ENCODE results near the gene PSMC1.
A peak's percentile ranks its signal among the peaks of the same experiment; 100 is the strongest.

The PSMC1 gene

DNA sequence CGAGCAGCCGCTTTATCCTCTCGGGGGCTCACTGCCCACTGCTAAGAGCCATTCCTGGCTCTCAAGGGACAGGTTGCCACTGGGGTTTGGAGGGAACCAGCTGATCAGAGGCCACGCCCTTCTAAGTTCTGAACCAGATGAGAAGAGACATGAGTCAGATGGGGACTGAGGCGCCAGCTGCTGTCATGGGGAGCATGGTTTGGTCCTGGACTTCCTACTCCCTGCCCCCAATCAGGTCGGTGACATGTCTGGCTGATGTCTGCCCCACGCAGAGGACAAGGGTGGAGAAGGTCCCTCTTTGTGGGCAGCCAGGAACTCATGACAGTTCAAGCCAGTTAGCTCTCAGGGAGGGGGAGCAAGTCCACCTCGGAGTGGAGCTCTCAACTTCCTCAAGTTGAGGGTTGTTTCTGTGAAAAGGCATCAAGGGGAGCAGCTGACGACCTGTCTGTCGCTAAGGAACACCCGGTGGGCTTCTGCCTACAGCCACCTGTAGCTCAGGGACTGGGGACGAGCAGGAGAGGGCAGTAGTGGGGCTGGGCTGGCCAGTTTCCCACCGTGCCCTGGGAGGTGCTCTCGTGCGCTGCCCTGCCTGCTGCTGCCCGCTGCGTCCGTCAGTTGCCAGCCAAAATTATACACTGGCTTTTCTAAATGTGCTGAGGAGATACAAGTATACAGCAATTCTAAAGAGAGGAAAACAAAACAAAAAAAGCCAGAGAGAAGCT is 20.5 kb downstream of the PSMC1 start:
- DNase-seq: no peak

- DNase-seq: no peak
These were observed 21.3 kb downstream of the PSMC1 start for GRCh38 chr14:90277581-90278198.

DNA sequence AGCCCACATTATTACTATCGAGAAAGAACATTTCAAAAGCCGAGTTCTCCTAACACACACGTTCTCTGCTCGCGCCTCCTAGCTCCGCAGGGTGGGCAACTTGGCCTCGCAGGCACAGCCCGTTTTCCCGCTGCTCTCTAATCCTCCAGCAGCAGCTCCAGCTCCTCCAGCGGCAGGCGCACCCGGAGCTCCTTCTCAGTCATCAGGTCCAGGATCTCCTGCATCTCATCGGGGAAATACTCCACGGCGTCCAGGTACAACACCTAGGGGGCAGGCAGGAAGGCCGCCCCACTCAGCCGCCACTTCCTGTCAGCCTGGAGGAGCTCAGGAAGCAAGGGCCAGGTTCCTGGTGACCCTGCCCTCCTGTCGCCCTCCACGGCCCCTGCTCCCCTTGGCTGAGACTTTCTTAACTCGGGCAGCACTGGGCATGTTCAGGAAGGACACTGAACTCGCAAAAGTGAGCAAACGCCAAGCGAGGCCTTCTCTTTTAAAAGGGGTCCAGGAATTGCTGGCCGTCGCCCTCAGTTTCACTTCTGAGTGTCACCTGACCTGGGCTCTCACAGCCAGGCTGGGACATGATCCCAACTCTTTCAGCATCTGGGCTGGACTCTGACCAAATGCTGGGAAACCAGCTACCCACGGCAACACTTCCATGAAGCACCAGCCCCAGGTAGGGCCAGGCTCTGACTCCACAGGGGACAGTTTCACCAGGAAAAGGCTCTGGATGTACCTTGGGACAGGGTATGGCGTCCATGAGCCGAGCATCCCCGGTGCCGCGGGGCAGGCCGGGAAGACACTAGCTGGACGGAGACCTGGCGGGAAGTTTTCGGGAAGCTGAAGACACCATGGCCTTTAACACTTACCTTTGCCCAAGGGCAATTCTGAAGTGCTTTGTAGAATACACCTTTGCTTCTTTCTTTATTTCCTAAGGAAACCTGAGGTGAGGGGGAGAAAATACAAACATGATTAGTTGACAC is 22.1 kb downstream of the PSMC1 start:
- no peak for DNase-seq

GRCh38 chr14:90280096-90280495 is 23.7 kb downstream of the PSMC1 start:
- no peak for DNase-seq

DNA sequence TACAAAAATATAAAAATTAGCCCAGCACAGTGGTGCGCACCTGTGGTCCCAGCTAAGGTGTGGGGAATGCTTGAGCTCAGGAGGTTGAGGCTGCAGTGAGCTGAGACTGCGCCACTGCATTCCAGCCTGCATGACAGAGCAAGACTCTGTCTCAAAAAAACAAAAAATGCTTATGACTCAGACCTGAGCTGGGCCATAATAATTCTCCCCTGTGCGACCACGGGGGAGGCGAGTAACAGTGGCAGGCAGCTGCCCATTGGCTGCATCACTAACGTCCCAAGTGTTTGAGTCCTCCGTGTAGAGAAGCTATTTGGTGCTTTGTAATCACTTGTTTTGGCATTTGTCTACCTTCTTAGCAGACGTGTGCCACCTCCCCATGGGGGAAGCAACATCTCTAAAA is 24.9 kb downstream of the PSMC1 start:
- no peak for DNase-seq

GRCh38 chr14:90281756-90282155 is 25.4 kb downstream of the PSMC1 start:
- no peak for DNase-seq

GRCh38 chr14:90287791-90288190 is 31.4 kb downstream of the PSMC1 start:
- DNase-seq: peak; percentile 39

DNA sequence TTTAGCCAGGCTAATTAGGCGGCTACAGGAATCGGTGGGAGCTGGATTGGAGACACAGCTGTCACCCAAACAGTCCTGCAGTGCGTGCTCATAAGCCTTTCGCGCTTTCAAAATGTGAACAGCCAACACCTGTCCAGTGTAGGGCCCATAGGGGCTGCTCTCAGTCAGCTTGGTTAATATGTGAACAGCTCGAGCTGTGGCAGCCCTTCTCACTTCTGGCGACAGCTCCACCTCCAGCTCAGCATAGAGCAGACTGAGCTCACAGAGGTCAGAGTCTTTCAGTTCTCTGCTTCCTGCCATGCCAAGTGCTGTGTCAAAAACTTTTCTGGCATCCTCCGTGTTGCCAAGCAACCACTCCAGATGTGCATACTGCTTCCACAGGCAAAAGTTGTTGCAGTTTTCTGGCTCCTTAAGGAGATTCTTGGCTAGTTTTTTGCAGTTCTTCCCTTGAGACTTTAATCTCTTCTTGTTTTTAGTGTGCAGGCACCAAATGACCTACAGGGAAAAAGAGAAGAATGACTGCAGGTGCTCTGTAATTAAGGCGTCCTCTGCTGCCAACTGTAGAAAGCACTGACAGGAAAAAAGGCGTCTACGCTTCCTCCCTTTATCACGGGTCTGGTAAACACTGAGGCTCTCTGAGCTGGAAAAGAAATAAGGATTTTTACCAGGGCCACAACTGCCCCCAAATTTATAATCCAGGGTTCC is 32.5 kb downstream of the PSMC1 start:
- no peak for DNase-seq

- no peak for DNase-seq
These were observed 34.1 kb downstream of the PSMC1 start for GRCh38 chr14:90290337-90291011.

DNA sequence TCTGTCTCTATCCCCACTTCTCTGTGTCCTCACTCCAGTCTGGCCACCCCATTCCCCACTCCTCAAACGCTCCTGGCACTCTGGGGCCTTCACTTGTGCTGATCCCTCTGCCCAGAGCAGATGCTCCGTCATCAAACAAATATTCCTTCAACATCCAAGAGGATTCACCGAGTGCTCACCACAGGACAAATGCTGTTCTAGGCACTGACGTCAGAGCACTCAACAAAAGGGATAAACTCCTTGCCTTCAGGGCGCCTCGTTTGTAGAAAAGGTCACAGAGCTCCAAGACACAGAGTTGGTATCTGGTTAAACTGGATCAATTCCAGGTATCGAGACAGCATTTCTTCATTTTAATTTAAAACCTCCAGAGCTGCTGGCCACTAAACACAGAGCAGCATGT is 35.3 kb downstream of the PSMC1 start:
- no peak for DNase-seq

- DNase-seq: no peak
These were observed 37.7 kb downstream of the PSMC1 start for GRCh38 chr14:90293766-90294730.

DNA sequence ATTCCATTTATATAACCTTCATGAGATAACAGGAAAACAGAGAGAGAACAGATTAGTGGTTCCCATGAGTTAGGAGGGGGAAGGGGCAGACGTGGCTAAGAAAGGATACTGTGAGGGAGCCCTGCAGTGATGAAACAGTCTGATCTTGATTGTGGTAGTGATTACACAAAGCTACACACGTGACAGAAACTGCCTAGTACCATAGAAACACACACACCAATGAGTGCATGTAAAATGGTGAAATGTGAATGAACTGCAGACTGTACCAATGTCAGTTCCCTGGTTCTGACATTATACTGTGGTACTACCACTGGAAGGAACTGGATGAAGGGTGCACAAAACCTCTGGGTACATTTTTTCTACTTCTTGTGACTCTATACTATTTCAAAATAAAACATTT is 38.5 kb downstream of the PSMC1 start:
- no peak for DNase-seq

DNA sequence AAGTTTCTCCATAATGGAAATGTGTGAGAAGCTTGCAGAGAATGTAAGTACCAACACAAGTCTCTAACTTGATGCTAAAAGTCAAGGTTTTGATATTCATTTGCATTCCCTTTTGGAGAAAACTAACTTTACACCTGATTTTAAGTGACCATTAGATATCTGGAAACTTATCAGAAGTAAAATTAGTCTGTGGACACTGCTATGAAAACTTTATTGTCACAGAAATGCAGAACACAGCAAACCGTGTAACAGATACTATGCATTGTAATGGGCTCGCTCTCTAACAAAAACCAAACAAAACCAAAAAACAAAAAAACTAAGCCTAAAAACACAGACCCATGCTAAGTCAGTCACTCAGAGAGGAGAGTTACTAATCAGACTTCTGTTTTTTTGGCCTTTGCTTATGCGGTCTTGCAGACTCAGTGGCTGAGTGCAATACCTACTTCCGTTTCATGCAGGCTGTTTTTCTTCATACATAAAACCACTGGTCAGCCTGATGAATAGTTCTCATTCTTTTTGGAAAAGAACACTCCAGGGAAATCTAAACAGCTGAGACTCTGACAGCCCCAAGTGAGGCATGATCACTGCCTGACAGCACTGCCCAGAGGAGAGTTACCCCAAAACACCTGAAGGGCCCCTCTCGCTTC is 39.6 kb downstream of the PSMC1 start:
- no peak for DNase-seq

DNA sequence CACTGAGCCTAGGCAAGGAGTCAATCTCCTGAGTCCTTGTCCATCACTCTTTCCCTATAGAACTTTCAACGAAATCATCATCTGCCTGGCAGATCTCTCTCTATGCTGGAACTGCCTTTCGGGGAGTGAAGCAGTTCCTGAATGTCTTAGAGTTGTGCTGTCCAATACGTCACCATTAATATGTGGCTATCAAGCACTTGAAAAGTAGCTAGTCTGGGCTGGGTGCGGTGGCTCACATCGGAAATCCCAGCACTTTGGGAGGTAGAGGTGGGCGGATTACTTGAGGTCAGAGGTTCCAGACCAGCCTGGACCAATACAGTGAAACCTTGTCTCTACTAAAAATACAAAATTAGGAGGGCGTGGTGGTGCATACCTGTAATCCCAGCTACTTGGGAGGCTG is 40.3 kb downstream of the PSMC1 start:
- no peak for DNase-seq

DNA sequence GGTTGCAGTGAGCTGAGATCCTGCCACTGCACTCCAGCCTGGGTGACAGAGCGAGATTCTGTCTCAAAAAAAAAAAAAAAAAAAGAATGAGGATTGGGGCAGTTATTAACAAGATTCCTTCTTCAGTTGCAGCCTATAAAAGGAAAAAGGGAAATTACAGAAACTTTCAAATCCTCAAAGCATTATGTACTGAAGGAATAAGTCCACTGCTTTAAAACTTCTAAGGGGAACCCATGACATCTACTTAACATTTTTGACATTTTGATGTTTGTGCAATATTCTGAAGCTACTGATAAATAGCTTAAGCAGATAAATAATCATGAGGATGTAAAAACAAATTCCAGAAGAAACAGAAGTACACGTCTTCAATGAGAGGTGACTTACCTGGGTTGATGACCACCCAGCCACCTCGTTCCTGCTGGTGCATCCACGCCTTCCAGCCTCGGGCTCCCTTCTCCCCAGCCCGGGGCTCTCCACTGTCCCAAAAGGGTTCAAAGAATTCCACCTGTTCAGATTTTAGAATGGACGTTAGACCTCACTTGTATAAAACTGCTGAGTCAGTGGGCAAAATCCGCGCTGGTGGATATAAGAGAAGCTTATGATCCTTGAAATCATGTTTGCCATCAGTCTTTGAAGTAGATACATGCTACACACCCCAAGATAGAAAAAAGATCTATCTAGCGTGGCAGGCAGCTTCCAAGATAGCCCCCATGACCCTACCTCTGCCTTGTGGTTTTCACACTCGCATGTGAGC is 41.7 kb downstream of the PSMC1 start:
- DNase-seq: no peak

DNA sequence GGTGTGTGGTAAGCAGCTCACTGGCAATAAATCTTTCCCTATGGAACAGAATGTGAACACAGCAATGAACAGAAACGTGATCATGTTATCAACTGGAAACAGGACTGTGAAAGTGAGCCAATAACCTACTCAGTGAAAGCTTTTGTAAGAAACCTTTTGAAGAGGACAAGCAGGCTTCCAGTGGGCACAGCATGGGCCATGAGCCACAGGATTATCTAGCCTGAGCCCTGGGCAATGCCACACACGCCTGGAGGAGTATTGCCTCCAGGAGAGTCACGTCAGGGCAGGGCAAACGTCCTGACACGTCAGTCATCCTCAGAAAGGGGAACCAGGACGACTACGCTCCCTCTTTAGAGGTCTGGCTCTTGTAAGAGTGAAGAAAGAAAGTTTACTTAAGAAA is 43.1 kb downstream of the PSMC1 start:
- no peak for DNase-seq

- no peak for DNase-seq
These were observed 44.3 kb downstream of the PSMC1 start for GRCh38 chr14:90300611-90301047.

- no peak for DNase-seq
These were observed 44.8 kb downstream of the PSMC1 start for GRCh38 chr14:90301122-90301521.

DNA sequence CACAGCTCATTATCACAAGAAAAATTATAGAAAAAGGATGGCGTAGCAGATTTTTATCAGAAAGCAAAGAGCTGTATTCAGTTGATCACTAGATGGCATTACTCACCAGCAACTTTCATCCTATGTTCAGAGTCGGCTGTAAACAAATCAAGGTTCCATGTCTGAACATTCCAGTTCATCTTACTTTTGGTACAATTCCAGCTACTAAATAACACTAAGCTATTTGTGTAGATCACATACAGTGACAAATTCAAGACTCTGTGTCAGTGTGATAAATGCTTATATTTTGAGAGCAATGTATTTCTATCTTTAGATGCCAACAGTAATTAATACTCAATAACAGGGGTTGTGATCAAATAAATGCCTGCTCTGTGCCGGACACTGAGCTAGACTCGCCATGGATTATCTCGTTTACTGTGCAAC is 45.3 kb downstream of the PSMC1 start:
- DNase-seq: no peak
